ENCODE data around the gene SIPA1L2. TPM values are rescaled to one million over a fixed set of nuclear protein-coding genes. Genes with fewer than 3 reads are reported as not detected.

The SIPA1L2 gene
- total RNA-seq, 1 experiment from 2014 or later: not detected

DNA sequence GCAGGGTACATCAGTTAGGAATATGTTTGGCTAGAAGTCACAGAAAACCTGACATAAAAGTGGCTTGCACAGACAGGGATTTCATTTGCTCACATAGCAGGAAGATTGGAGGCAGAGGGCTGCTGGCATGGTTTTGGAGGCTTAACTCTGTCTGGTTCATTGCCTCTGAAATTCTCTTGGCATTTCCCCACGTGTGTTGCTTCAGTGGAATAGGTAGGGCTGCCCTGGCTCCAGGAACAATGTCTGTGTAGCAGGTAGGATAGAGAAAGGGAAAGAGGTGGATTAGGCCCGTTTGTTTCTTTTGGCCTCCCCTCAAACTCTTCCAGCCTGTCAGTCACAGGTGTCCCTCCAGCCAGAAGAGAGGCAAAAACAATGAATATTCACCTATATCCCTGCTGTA lies 20.5 kb upstream of the SIPA1L2 start:
- no peak for DNase-seq (ENCODE audit: low spot score)
- in situ Hi-C loops (cut with HindIII; ENCODE audit: low sequenced_read_pairs): no loop called here

DNA sequence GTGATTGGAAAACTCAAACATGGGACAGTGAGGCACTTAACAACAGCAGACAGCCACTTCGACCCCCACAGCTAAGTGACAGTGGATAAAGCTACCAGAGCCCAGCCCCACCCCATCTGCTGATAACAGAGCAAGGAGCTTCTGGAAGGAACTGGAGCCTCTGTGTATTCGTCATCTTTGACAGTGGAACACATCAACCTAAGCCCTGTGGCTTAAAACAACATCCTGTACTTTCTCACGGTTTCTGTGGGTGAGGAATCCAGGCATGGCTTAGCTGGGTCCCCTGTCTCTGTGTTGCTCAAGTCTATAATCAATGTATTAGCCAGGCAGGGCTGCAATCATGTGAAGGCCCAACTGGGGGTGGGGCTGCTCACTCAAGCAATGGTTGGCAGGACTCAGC lies 18.4 kb upstream of the SIPA1L2 start:
- no peak for DNase-seq (ENCODE audit: low spot score)
- in situ Hi-C loops (cut with HindIII; ENCODE audit: low sequenced_read_pairs): no loop called here

DNA sequence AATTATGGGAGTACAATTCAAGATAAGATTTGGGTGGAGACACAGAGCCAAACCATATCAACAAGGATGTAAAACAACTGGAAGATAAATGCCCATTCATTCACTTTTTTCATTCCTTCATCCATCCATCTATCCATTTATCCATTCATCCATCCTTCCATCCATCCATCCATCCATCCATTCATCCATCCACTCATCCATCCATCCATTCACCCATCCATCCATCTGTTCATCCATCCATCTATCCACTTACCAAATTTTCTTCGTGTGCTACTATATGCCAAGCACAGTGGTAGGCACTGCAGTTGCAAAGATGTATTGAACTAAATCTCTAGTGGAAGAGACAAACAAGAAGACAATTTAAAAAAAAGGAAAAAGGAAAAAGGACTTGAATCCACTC lies 14.3 kb upstream of the SIPA1L2 start:
- DNase-seq (ENCODE audit: low spot score): no peak
- in situ Hi-C loops (cut with HindIII; ENCODE audit: low sequenced_read_pairs): no loop called here

DNA sequence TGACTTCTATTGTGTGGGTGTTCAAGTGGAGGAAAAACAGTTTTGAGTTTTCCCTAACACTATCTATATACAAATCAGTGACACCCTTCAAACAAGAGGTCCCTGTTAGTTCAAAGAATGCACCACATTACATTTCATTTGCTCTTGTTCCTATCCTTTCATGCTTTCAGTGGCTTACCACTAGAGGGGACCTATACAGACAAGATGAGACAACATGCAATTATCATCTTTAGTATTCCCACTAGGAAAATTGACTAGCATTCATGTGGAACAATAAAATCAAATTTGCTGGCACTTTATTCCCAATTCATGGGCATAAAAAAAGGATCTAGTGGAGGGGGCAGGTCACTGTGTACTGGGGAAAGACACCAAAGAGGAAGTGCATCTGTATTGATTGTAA lies 13.3 kb upstream of the SIPA1L2 start:
- DNase-seq (ENCODE audit: low spot score): no peak
- in situ Hi-C loops (cut with HindIII; ENCODE audit: low sequenced_read_pairs): no loop called here

DNA sequence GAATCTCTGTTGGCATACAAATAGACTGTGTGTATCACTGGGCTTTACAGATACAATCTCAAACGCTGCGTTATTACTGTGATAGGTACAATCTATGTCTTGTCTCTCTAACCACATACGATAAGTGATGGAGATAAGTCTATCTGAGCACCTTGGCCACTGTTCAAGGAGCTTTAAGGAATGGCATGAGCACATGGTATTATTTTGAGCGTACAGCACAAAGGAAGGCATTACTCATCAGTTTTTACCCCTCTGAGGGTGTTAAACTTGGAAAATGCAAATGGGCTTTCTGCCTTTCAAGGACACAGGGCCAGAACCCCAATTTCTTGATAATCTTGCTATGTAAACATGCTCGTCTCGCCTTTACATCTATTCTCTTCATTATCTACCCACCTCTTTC lies 11.6 kb upstream of the SIPA1L2 start:
- in situ Hi-C loops (cut with HindIII; ENCODE audit: low sequenced_read_pairs): no loop called here
- DNase-seq (ENCODE audit: low spot score): no peak

DNA sequence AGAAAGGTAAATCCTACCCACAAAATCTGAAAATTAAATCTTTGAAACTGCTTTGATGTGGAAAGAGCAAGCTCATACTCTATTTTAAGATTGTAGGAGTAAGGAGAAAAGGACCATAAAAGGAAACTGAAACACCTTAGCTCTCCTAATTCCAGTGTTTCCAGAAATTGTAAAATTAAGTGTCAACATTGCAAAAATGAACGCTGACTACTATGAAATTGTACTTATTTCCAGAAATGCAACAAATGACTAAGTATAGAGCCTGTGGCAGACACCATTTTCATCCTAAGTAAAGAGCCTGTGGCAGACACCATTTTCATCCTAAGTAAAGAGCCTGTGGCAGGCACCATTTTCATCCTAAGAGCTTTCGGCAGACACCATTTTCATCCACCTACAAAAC lies 6.9 kb upstream of the SIPA1L2 start:
- no peak for DNase-seq (ENCODE audit: low spot score)
- in situ Hi-C loops (cut with HindIII; ENCODE audit: low sequenced_read_pairs): no loop called here

DNA sequence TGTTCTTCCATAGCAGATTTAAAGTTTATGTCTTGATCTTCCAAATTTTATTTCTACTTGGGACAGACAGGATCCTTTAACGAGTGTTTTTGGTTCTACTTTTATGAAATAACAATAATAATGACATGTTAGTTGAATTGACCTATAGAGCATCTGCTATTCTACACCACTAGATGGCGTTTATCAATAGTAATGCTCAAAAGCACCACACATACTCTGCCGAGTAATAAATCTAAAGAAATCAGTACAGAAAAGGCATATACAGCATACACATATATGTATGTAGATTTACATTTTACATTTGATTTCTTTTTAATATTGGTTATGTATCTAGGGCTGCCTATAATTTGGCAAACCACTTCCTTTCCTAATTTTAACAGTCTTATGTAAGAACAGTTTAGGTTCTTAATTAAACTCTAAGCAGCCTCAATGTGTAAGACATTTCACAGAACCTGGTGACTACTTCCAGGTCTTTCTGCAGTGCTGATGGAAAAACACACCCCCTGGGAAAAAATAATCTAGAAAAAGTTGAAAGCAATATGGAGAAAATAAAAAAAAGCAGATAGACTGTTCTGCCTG lies 5.9 kb upstream of the SIPA1L2 start:
- in situ Hi-C loops (cut with HindIII; ENCODE audit: low sequenced_read_pairs): no loop called here

DNA sequence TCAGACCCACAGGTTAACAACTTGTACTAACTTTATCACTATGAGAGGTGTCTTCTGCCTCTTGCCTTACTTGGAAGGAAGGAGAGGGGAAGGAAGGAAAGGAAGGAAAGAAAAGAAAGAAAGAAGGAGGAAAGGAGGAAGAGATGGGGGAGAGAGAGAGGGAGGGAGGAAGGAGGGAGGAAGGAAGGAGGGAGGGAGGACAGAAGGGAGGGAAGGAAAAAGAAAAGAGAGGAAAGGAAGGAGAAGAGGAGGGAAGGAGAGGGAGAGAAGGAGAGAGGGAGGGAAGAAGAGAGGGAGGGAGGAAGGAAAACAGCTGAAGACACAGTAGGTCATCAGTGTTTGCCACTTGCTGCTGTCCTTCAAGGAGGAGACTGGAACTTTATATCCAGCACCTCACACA lies 5.3 kb upstream of the SIPA1L2 start:
- no peak for DNase-seq (ENCODE audit: low spot score)
- in situ Hi-C loops (cut with HindIII; ENCODE audit: low sequenced_read_pairs): no loop called here

More for the DNA sequence above, 5.9 kb upstream of the SIPA1L2 start:
- peak; percentile 60 for DNase-seq (ENCODE audit: low spot score)

DNA sequence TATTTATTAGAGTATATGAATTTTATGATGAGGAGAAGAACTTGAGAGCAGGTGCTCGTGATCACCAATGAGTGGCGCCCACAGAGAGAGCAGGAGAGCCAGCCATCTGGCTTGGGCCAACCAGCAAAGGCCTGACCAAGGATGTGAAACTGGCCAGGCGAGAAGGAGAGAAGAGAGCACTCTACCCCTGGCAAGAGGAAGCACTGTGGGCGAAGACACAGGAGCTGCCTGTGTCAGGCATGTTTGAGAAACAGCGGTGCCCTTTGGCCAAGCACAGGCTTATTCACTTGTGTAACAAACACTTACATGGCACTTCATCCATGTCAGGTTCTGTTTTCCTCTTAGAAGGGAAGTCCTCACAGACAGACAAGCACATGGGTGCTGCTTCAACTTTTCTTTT lies 4.2 kb upstream of the SIPA1L2 start:
- no peak for DNase-seq (ENCODE audit: low spot score)
- in situ Hi-C loops (cut with HindIII; ENCODE audit: low sequenced_read_pairs): no loop called here

DNA sequence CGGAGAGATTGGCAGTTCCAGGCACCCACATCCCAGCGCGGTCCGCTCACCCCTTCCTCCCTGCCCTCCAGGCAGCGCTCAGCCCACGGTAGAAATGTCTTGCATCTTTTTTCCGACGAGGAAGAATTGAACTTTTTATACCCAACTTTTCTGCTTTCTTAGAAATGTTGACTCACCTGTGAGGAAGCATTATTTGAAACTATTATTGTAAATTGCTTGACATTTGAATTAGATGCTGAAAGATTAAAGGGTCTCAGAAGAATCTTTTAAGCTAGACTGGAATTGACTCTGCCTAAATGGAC lies 912 bp upstream of the SIPA1L2 start:
- DNase-seq (ENCODE audit: low spot score): no peak
- in situ Hi-C loops (cut with HindIII; ENCODE audit: low sequenced_read_pairs): no loop called here

DNA sequence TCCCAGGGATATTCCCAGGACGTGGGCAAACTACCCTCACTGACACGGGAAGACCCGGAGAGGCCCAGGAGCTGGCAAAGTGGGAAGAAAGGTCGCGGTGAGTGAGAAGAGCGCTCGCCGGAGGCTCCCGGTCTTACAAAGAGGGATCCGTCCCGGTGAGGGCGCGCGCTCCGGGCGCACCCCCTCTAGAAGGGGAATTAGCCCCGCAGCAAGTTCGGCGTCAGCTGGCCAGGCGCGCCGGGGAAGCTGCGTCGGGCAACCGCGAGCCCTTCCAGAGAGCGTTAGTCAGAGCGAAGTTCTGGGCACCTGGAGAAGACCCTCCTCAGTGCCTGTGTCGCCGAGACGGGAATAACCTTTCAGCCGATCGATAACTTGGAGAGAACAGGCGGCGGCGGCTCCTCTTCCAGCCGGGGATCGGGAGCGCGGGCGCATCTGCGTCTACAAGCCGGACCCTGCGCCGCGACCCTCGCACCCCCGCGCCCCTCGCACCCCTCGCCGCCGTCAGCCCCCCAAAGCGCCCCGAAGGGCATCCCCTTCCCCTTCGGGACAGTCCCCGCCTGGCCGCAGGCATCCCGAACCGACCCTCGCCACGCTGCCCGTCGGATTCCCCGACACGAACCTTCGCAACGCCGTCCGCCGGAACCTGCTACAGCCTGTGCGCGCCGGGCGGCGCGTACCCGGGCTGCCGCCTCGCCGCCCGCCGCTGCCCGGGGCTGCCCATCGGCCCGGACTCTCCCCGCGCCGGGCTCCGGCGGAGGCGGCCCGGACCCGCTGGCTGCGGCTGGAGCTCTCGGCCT lies 485 bp downstream of the SIPA1L2 start:
- in situ Hi-C loops (cut with HindIII; ENCODE audit: low sequenced_read_pairs): no loop called here
- peak; percentile 24 for DNase-seq (ENCODE audit: low spot score)

DNA sequence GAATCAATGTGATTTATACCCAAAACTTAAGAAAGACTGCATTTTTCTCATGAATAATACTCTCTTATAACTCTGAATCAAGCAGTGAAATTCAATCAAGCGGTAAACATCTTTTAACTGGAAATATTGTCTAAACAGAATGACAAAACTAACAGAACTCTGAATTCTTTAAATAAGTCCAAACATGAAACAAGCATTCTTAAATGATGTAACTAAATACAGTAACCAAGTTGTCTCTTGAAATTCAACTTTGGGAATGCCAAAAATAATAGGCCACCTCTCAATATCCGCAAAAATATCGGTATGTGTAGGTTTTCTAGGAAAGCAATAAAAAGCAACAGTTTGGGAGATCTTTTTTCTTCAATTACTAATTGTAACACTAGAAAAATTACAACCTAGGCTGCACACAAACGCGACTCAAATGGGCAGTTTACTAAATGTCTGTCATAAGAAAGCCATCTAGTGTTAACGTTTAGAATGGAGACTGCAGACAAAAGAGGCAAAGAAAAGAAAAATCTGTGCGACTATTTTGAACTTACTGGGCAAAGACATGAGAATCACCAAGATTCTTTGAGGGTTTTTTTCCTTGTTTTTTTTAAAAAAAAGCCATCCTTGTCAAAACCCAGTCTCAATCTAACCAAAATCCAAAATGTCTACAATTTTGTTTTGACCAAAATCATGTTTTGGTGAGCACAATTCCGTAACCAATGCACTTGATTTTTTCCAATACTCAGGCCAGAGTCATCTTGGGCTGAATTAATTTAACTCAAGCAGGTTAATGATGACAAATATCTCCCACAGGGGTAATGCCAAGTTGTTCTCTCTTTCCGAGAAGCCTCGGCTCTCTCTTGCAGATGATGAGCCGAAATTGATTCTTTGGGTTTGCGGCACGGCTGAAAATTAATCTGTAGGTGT lies 1.3 kb downstream of the SIPA1L2 start:
- DNase-seq (ENCODE audit: low spot score): peak; percentile 49
- in situ Hi-C loops (cut with HindIII; ENCODE audit: low sequenced_read_pairs): no loop called here

DNA sequence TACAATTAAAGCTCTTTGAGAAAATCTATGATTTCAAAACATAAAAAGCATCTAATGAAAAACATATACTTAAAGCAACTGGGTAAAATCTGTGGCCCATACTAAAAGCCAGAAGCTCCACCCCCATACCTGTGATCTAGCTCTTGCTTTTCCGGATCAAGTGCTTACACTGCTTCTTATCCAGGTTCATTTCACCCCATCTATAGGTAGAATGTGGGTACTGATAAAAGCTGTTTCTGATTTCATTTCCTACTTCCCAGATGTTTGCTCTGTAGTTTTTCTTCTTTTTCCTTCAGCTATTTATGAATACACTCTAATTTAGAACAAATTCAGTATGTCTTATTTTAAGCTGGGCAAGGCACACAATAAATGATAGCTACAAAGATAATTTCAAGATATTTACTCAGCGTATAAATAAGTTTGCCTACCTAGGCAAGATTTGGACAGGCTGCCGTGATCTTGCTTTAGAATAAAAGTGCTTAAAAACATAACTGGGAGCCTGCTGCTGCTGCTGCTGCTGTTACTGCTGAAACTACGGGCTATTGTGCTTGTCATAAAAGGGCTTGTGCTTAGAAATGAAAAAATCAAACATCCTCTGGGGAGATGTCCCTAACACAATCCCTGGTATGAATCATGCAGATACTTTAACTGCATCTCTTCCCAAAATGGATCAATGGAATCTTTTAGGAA lies 2.1 kb downstream of the SIPA1L2 start:
- no peak for DNase-seq (ENCODE audit: low spot score)
- in situ Hi-C loops (cut with HindIII; ENCODE audit: low sequenced_read_pairs): no loop called here

DNA sequence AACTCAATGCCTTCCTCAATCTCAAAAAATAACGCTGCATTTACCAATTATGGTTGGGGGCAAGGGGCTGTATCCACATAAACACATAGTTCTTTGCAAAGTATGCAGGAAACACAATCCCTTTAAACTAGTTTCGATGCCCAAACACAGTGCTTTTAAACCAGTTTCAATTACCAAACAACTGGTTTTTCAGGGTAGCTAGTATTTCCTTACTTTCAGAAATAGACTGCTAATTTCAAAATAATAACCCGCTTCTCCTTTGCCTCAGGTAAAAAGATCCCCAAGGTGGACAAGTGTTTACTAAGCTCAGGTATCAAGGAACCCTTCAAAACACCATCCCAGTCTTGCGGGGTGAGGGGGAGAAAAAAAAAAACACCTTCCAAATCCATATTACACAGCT lies 2.8 kb downstream of the SIPA1L2 start:
- DNase-seq (ENCODE audit: low spot score): no peak
- in situ Hi-C loops (cut with HindIII; ENCODE audit: low sequenced_read_pairs): no loop called here

DNA sequence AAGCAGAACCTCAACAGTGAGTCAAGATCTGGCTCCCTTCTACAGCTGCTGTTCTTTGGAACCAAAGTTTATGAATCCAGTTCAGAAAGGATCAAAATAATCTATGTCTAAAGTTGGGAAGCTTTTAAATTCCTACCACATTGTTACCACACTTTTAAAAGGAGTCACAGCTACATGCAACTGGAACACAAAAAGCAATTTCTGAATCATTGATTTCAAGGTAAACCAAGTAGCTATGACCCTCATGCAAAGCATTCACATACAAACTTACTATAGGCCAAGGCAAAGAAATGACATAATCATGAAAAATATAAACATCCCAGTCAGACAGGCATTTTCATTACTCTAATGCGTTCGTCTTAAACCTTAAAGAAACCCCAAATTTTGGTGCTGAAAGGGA lies 3.5 kb downstream of the SIPA1L2 start:
- no peak for DNase-seq (ENCODE audit: low spot score)
- in situ Hi-C loops (cut with HindIII; ENCODE audit: low sequenced_read_pairs): no loop called here

DNA sequence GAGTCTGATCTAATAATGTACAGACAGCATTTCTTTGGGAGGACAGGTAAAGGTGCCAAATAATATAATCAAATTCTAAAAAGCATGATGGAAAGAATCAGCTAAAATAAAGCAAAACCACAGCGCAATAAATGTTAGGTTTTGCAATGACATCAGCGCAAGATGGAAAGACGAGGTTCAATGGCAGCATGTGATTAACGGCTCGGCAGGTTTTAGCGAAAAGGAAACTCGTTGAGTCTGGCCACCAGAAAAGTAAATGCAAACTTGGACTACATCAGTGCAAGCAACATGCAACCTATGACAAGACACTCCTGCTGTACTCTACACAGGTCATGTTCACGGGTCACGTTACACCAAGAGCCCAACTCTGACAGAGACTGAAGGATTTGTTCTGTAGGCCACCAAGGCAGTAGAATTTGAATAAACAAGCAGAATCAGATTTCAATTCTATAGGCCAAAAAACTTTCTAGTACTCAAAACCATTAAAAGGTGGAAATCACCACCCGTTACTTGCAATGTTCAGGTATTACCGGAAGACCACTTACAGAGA lies 4.5 kb downstream of the SIPA1L2 start:
- in situ Hi-C loops (cut with HindIII; ENCODE audit: low sequenced_read_pairs): no loop called here

DNA sequence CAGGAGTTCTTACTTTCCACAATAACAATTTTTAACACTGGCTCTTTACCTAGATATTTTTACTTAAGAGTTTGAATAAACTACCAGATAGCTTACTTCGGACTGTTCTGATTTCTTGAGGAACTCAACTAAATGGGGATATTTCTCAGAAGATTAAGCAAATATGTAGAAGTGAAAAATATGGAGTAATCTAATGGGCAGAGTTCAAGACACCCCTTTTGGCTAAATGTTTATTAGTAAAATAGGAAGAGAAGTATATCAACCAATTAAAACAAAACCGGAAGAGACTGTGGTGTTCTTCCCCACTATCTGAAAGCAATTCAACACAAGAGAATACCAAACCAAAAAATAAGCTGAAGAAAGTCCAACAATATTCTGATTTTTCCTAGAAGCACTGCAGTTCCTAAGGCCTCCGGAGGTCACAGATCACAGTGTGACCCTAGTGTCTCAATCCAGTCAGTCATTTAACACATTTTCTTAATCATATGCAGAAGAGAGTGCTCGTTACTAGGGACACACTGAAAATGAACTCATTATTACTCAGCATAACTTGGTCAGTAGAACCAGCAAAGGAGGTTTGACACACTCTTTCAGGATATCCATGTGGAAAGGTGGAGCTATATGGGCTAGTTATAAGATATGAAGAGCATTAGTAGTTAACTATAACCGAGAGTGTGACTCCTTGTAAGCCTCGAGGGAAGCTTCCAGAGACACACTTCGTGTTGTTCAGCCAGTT lies 5.2 kb downstream of the SIPA1L2 start:
- no peak for DNase-seq (ENCODE audit: low spot score)
- in situ Hi-C loops (cut with HindIII; ENCODE audit: low sequenced_read_pairs): no loop called here

More for the DNA sequence above, 4.5 kb downstream of the SIPA1L2 start:
- DNase-seq (ENCODE audit: low spot score): no peak

DNA sequence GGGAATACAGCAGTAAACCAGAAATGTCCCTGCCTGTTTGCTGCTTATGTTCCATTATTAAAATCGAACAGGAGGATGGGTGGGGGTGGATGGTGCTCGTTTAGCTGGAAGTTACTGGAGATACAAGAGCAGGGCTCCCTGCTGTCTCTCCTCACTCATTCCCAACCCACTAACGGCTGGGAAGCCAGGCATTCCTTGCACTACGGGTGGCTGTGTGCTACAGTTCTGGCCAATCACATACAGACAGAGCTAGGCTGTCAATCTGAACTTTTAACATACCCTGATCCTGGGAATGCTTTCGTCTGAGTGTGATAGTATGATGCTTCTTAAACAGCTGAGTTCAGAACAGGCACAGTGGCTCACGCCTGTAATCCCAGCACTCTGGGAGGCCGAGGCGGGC lies 7.0 kb downstream of the SIPA1L2 start:
- no peak for DNase-seq (ENCODE audit: low spot score)
- in situ Hi-C loops (cut with HindIII; ENCODE audit: low sequenced_read_pairs): no loop called here

DNA sequence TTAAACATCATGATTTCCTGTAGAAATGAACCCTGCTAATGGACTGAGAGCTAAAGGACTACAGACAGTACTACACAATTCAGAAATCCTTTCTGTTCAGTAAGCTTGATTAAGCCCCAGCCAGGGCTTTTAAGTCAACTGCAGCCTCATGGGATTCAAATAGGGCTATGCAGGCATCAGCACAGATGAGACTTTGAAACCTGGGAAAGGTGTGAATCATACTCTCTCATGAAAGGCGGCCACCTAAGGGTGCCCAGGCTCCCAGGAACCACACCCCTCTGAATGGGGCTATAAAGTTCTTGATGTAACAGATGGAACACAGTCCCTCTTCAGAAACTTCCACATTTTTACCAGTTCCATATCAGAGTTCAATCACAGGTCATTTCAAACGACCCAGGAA lies 7.6 kb downstream of the SIPA1L2 start:
- DNase-seq (ENCODE audit: low spot score): no peak
- in situ Hi-C loops (cut with HindIII; ENCODE audit: low sequenced_read_pairs): no loop called here

All from G401 (cell line).